Measurements from ENCODE around the gene LENG9.
"Not testable (repeated sequence)": the region's sequence is repeated elsewhere in the genome, so short reads cannot be mapped to it uniquely, and the experiment has no call there.

- not testable (repeated sequence) for TF ChIP-seq CTCF (IDR thresholded peaks at IDR 0.05; ENCODE audit: low read depth, low read length); POLR2A (IDR thresholded peaks at IDR 0.05; ENCODE audit: extremely low read depth, insufficient read length); MYC (IDR thresholded peaks at IDR 0.05; ENCODE audit: low read depth, low read length); MAX (IDR thresholded peaks at IDR 0.05; ENCODE audit: low read depth, low read length)
These were observed 34.8 kb upstream of the LENG9 start for GRCh38 chr19:54498451-54498772.

Measured in NB4 (cell line).